HepG2 (cell line): ENCODE results near the gene AP3D1.

Experiments
- BHLHE40 ChIP-seq: IDR thresholded peaks from 2 replicates; pipeline ENCODE4 v1.6.1; 2011; ENCODE audit warnings: low read length, improper control_type of control experiment
- EHMT2 ChIP-seq: fragments of 200-600 bp; sonication (generic); IDR thresholded peaks from 2 replicates; pipeline ENCODE4 v1.7.0; 2017; ENCODE audit warnings: antibody characterized with exemption, low read depth, low read length, borderline replicate concordance
- EZH2 ChIP-seq: conservative IDR thresholded peaks from 2 replicates; pipeline ENCODE4 v1.6.1; 2012; ENCODE audit warnings: mild to moderate bottlenecking, low read depth, low read length, moderate library complexity
- MTA1 ChIP-seq: sonication (generic); formaldehyde crosslinking; IDR thresholded peaks from 2 replicates; pipeline ENCODE4 v1.4.0; 2020; ENCODE audit warnings: missing genetic modification reagents, mild to moderate bottlenecking, borderline replicate concordance
- NFIC ChIP-seq: IDR thresholded peaks from 2 replicates; pipeline ENCODE4 v1.6.1; 2012; ENCODE audit warnings: mild to moderate bottlenecking, low read length, inconsistent platforms
- NONO ChIP-seq, 2 experiments: fragments of 450-650 bp in 1 of 2; sonication (generic) in 1 of 2; formaldehyde crosslinking in 1 of 2; IDR thresholded peaks in 1 of 2; conservative IDR thresholded peaks in 1 of 2; 2 replicates each; pipeline versions ENCODE4 v1.6.1 to v1.8.0; 2017 to 2022; ENCODE audit warnings: mild to moderate bottlenecking in 1 of 2, missing genetic modification reagents in 1 of 2, moderate library complexity in 1 of 2
- SAFB2 ChIP-seq: sonication (generic); formaldehyde crosslinking; IDR thresholded peaks from 2 replicates; pipeline ENCODE4 v1.5.1; 2020; ENCODE audit warnings: missing genetic modification reagents, low read depth, mild to moderate bottlenecking, borderline replicate concordance
- WIZ ChIP-seq: sonication (generic); formaldehyde crosslinking; IDR thresholded peaks from 2 replicates; pipeline ENCODE4 v1.5.1; 2020; ENCODE audit warnings: mild to moderate bottlenecking, missing genetic modification reagents
- ZNF776 ChIP-seq: sonication (generic); formaldehyde crosslinking; IDR thresholded peaks from 2 replicates; pipeline ENCODE4 v1.4.0; 2020; ENCODE audit warnings: mild to moderate bottlenecking, missing genetic modification reagents
- TF ChIP-seq, protein P1 (sequence below): sonication (generic); formaldehyde crosslinking; IDR thresholded peaks from 2 replicates; pipeline ENCODE4 v1.5.0; 2020; ENCODE audit warnings: mild to moderate bottlenecking, missing genetic modification reagents, moderate library complexity
- TF ChIP-seq, protein P2 (sequence below): sonication (generic); formaldehyde crosslinking; IDR thresholded peaks from 2 replicates; pipeline ENCODE4 v1.4.0; 2020; ENCODE audit warnings: missing genetic modification reagents, borderline replicate concordance

DNA sequence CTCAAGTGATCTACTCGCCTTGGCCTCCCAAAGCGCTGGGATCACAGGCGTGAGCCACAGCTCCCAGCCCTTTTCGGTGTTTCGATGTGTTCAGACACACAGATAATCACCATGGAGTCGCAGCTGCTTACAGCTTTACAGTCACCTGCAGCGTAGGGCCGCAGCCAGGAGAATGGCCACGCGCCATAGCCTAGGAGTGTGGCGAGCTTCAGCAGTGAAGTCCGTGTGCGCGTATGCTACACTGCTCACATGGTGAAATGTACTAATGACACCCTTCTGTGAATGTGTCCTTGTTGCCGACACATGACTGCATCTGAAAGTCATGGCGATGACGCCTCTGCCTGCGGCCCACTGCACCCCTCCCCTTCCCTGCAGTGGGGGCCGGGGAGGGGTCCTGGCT lies 23.6 kb downstream of the AP3D1 start:
- TF ChIP-seq NONO (IDR thresholded peaks at IDR 0.05) = no peak
- TF ChIP-seq NONO (CRISPR knock-in tag; conservative IDR thresholded peaks at IDR 0.05) = no peak
- no peak for TF ChIP-seq EZH2
- TF ChIP-seq, protein P1, sequence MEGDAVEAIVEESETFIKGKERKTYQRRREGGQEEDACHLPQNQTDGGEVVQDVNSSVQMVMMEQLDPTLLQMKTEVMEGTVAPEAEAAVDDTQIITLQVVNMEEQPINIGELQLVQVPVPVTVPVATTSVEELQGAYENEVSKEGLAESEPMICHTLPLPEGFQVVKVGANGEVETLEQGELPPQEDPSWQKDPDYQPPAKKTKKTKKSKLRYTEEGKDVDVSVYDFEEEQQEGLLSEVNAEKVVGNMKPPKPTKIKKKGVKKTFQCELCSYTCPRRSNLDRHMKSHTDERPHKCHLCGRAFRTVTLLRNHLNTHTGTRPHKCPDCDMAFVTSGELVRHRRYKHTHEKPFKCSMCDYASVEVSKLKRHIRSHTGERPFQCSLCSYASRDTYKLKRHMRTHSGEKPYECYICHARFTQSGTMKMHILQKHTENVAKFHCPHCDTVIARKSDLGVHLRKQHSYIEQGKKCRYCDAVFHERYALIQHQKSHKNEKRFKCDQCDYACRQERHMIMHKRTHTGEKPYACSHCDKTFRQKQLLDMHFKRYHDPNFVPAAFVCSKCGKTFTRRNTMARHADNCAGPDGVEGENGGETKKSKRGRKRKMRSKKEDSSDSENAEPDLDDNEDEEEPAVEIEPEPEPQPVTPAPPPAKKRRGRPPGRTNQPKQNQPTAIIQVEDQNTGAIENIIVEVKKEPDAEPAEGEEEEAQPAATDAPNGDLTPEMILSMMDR (CRISPR knock-in tag) = no peak
- no peak for TF ChIP-seq WIZ
- TF ChIP-seq EHMT2 = no peak
- TF ChIP-seq, protein P2, sequence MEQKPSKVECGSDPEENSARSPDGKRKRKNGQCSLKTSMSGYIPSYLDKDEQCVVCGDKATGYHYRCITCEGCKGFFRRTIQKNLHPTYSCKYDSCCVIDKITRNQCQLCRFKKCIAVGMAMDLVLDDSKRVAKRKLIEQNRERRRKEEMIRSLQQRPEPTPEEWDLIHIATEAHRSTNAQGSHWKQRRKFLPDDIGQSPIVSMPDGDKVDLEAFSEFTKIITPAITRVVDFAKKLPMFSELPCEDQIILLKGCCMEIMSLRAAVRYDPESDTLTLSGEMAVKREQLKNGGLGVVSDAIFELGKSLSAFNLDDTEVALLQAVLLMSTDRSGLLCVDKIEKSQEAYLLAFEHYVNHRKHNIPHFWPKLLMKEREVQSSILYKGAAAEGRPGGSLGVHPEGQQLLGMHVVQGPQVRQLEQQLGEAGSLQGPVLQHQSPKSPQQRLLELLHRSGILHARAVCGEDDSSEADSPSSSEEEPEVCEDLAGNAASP (CRISPR knock-in tag) = no peak
- no peak for TF ChIP-seq SAFB2
- TF ChIP-seq MTA1 (CRISPR knock-in tag) = no peak
- TF ChIP-seq ZNF776 (CRISPR knock-in tag) = no peak
- no peak for TF ChIP-seq NFIC
- TF ChIP-seq BHLHE40 = no peak
